Vagina (tissue), 2 donors: ENCODE results near the gene PAGE2B. TPM values are rescaled to one million over a fixed set of nuclear protein-coding genes. Genes with fewer than 3 reads are reported as not detected.
"Not testable (repeated sequence)": the region's sequence is repeated elsewhere in the genome, so short reads cannot be mapped to it uniquely, and the experiment has no call there.

ENCODE experiments used
- DNase-seq, 2 donors: peaks; one replicate each; pipeline ENCODE4 v3.0.0-alpha.2; 2017; ENCODE audit errors: extremely low spot score in 2 of 2
- H3K27ac ChIP-seq: fragments of 200-600 bp; sonication (generic); one replicate; pipeline ENCODE4 v1.5.1; 2019
- H3K27me3 ChIP-seq: fragments of 200-600 bp; sonication (generic); one replicate; pipeline ENCODE4 v1.5.1; 2019
- H3K36me3 ChIP-seq, 2 donors: fragments of 200-600 bp; sonication (generic); one replicate each; pipeline ENCODE4 v1.5.1; 2017 to 2019
- H3K4me1 ChIP-seq: fragments of 200-600 bp; sonication (generic); one replicate; pipeline ENCODE4 v1.5.1; 2019
- H3K4me3 ChIP-seq, 2 donors: fragments of 200-600 bp; sonication (generic); 1 replicate in 1 of 2; 2 replicates in 1 of 2; pipeline ENCODE4 v1.5.1; 2016 to 2019
- H3K9me3 ChIP-seq: fragments of 200-600 bp; sonication (generic); one replicate; pipeline ENCODE4 v1.5.1; 2019
- CTCF ChIP-seq, 3 experiments: fragments of 450-650 bp in 2 of 3; fragments of 200-600 bp in 1 of 3; sonication (generic) in 1 of 3; IDR thresholded peaks; one replicate each; pipeline ENCODE4 v1.5.1; 2017 to 2019; ENCODE audit warnings: antibody characterized with exemption in 3 of 3, mild to moderate bottlenecking in 2 of 3, moderate library complexity in 2 of 3
- POLR2A ChIP-seq, 2 donors: fragments of 450-650 bp; IDR thresholded peaks; one replicate each; pipeline ENCODE4 v1.6.1; 2017; ENCODE audit warnings: antibody characterized with exemption in 2 of 2, mild to moderate bottlenecking in 2 of 2, moderate library complexity in 2 of 2
- POLR2AphosphoS5 ChIP-seq, 2 donors: sonication (generic); formaldehyde crosslinking; IDR thresholded peaks; one replicate each; pipeline ENCODE4 v1.9.0; 2017; ENCODE audit warnings: antibody characterized with exemption in 2 of 2, mild to moderate bottlenecking in 2 of 2, low read depth in 1 of 2; ENCODE audit not compliant: insufficient read depth in 1 of 2
- intact Hi-C: fragments of 100-400 bp; cut with DNase I; formaldehyde crosslinking; loops from one replicate; pipeline ENCODE4 v1.15.1; 2023
- total RNA-seq: library from RNA; depleted of rRNA; stranded (reverse); fragments of >200 nt; gene quantifications from one replicate; pipeline ENCODE4 v1.2.3, GENCODE V29; 2016

PAGE2B gene
- total RNA-seq, 1 donor from 2014 or later = not detected

DNA sequence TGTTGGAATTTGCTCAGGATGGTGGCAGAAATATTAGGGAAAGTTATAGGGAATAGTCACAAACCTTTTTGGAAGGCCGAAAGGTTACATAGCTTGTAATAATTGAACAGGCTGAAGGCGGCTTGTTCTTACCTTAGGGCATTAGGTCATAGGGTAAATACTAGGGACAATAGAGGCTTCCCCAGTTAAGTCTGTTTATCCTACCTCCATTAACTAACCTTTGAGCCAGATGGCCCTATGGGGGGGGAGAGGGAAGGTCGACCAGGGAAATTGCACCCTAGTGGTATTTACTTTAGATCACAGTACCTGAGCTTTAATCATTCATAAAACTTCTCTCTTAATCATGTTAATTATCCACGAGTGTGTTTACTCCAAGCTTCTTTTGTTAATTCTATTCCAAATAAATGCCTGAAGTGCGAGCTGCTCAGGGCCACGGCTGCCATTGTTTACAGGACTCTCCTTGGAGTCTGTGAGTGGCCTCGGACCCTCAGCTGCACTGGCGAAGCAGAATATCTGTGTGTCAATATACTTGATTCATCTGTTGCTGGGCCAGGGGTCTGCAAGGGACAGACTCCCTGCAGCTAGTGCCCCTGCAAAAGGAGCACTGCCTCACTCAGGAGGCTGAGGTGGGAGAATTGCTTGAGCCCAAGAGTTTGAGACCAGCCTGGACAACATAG, 36.9 kb downstream of the PAGE2B start:
- Histone ChIP-seq H3K36me3 (no peaks in the 10 kb centered on the region), H3K27me3 (no peaks in the 10 kb centered on the region), H3K4me1 (no peaks in the 10 kb centered on the region), H3K9me3 (no peaks in the 10 kb centered on the region), H3K27ac (no peak overlapping the region), H3K4me3 (no peak overlapping the region)
- no peak for TF ChIP-seq POLR2AphosphoS5 (IDR thresholded peaks at IDR 0.05; ENCODE audit: insufficient read depth in 1 of 2, low read depth in 1 of 2)
- TF ChIP-seq POLR2A (IDR thresholded peaks at IDR 0.05) = no peak
- no peak for TF ChIP-seq CTCF (IDR thresholded peaks at IDR 0.05)
- no peak for DNase-seq
- intact Hi-C loops = no loop called here

GRCh38 chrX:55116589-55116988, 41.8 kb downstream of the PAGE2B start:
- H3K4me3 ChIP-seq, H3K9me3 ChIP-seq, H3K27ac ChIP-seq, H3K4me1 ChIP-seq, DNase-seq, H3K27me3 ChIP-seq, intact Hi-C loops, H3K36me3 ChIP-seq: not testable (repeated sequence)

DNA sequence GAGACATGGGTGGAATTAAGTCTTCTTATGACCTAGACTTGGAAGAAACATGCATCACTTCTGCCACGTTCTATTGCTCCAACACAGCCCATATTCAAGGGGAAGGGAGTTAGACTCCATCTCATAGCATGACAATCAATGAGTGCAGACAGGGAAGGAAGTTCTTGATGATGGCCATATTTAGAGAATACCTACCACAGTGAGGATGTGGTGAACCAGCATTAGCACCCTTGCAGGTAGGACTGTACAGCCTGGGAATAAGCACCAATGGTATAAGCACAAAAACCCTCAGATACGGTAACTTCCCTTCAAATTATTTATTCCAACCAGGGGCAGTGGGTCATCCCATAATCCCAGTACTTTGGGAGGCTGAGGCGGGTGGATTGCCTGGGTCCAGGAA, 43.7 kb downstream of the PAGE2B start:
- Histone ChIP-seq H3K27me3 (no peaks in the 10 kb centered on the region), H3K36me3 (no peaks in the 10 kb centered on the region), H3K9me3 (no peaks in the 10 kb centered on the region), H3K4me3 (no peak overlapping the region), H3K27ac (no peak overlapping the region), H3K4me1 (no peaks in the 10 kb centered on the region)
- DNase-seq = no peak
- intact Hi-C loops = no loop called here
- TF ChIP-seq CTCF (IDR thresholded peaks at IDR 0.05) (no peak), POLR2A (IDR thresholded peaks at IDR 0.05) (no peak), POLR2AphosphoS5 (IDR thresholded peaks at IDR 0.05; ENCODE audit: insufficient read depth in 1 of 2, low read depth in 1 of 2) (no peak)

GRCh38 chrX:55119271-55119670, 44.4 kb downstream of the PAGE2B start:
- no peaks in the 10 kb centered on the region for H3K9me3 ChIP-seq
- intact Hi-C loops = no loop called here
- H3K4me1 ChIP-seq = no peaks in the 10 kb centered on the region
- no peaks in the 10 kb centered on the region for H3K36me3 ChIP-seq
- no peak overlapping the region for H3K4me3 ChIP-seq
- no peaks in the 10 kb centered on the region for H3K27me3 ChIP-seq
- H3K27ac ChIP-seq = no peak overlapping the region
- DNase-seq = no peak
- TF ChIP-seq CTCF (IDR thresholded peaks at IDR 0.05) (no peak), POLR2AphosphoS5 (IDR thresholded peaks at IDR 0.05; ENCODE audit: insufficient read depth in 1 of 2, low read depth in 1 of 2) (no peak), POLR2A (IDR thresholded peaks at IDR 0.05) (no peak)

GRCh38 chrX:55119712-55120111, 44.9 kb downstream of the PAGE2B start:
- intact Hi-C loops = no loop called here
- H3K27ac ChIP-seq = no peak overlapping the region
- H3K9me3 ChIP-seq = no peaks in the 10 kb centered on the region
- DNase-seq = no peak
- no peaks in the 10 kb centered on the region for H3K27me3 ChIP-seq
- TF ChIP-seq POLR2A (IDR thresholded peaks at IDR 0.05) = no peak
- TF ChIP-seq POLR2AphosphoS5 (IDR thresholded peaks at IDR 0.05; ENCODE audit: insufficient read depth in 1 of 2, low read depth in 1 of 2) = no peak
- no peak for TF ChIP-seq CTCF (IDR thresholded peaks at IDR 0.05)
- H3K4me3 ChIP-seq = no peak overlapping the region
- no peaks in the 10 kb centered on the region for H3K36me3 ChIP-seq
- H3K4me1 ChIP-seq = no peaks in the 10 kb centered on the region
